Hepatocyte (in vitro differentiated cells): Measurements from ENCODE around the gene DHRS7B.

ENCODE experiments used
- EZH2 ChIP-seq: fragments of 200-600 bp; sonication (generic); IDR thresholded peaks from 2 replicates; pipeline ENCODE4 v1.6.1; 2016; ENCODE audit warnings: antibody characterized with exemption, mild to moderate bottlenecking, borderline replicate concordance
- TF ChIP-seq, protein P1 (sequence below): fragments of 200-600 bp; sonication (generic); IDR thresholded peaks from 2 replicates; pipeline ENCODE4 v1.5.1; 2016; ENCODE audit warnings: antibody characterized with exemption, mild to moderate bottlenecking; ENCODE audit not compliant: poor library complexity

DNA sequence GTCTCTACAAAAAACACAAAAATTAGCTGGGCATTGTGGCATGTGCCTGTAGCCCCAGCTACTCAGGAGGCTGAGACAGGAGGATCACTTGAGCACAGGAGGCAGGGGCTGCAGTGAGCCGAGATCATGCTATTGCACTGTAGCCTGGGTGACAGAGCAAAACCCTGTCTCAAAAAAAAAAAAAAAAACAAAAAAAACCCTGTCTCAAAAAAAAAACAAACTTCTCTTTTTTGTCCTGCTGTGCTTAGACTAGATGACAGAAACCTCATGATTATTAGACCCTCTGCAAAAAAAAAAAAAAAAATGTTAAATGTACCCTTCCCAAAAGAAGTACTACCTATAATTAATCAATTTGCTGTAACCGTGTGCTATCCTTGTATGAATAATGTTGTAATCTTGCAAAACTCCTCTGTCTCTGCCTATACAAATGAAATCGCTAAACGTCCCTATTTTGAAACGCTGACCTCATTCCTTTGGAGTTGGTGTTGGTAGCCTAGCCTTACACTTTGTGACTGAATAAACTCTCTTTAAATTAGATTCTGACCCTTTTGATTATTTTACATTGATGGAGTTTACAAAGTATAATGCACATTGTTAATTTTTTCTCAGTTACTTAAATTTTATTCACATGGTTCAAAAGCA, 13.6 kb upstream of the DHRS7B start:
- TF ChIP-seq, protein P1, sequence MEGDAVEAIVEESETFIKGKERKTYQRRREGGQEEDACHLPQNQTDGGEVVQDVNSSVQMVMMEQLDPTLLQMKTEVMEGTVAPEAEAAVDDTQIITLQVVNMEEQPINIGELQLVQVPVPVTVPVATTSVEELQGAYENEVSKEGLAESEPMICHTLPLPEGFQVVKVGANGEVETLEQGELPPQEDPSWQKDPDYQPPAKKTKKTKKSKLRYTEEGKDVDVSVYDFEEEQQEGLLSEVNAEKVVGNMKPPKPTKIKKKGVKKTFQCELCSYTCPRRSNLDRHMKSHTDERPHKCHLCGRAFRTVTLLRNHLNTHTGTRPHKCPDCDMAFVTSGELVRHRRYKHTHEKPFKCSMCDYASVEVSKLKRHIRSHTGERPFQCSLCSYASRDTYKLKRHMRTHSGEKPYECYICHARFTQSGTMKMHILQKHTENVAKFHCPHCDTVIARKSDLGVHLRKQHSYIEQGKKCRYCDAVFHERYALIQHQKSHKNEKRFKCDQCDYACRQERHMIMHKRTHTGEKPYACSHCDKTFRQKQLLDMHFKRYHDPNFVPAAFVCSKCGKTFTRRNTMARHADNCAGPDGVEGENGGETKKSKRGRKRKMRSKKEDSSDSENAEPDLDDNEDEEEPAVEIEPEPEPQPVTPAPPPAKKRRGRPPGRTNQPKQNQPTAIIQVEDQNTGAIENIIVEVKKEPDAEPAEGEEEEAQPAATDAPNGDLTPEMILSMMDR: no peak
- no peak for TF ChIP-seq EZH2
